ENCODE results near the gene VAV2.

VAV2 gene

DNA sequence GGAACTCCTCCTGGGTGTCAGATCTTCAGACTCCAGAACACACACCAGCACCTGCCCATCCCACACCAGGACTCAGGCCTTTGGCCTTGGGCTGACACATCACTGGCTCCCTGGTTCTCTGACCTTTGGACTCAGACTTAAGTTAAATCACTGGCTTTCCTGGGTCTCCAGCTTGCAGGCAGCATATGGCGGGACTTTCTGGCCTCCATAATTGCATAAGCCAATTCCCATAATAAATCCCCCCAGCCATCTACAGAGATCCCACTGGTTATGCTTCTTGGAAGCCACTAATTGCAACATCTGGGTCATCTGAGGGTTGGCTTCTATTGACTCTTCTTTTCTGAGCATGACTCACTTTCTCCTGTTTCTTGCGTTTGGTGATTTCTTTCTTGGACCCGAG lies 173.7 kb downstream of the VAV2 start:
- no peaks in the 10 kb centered on the region; the same call in 1 of the 2 replicates for H3F3A ChIP-seq (ENCODE audit: insufficient read depth)
- H3K4me3 ChIP-seq (ENCODE audit: insufficient read depth, low read length, poor library complexity, severe bottlenecking) = no peak overlapping the region
- no peak overlapping the region for H3K27ac ChIP-seq (ENCODE audit: low read depth, low read length)
- no peak overlapping the region for H2AFZ ChIP-seq (ENCODE audit: low read depth, low read length, severe bottlenecking)
- TF ChIP-seq EZH2phosphoT487 (conservative IDR thresholded peaks at IDR 0.05; ENCODE audit: low read length) = no peak
- TF ChIP-seq, protein P1, sequence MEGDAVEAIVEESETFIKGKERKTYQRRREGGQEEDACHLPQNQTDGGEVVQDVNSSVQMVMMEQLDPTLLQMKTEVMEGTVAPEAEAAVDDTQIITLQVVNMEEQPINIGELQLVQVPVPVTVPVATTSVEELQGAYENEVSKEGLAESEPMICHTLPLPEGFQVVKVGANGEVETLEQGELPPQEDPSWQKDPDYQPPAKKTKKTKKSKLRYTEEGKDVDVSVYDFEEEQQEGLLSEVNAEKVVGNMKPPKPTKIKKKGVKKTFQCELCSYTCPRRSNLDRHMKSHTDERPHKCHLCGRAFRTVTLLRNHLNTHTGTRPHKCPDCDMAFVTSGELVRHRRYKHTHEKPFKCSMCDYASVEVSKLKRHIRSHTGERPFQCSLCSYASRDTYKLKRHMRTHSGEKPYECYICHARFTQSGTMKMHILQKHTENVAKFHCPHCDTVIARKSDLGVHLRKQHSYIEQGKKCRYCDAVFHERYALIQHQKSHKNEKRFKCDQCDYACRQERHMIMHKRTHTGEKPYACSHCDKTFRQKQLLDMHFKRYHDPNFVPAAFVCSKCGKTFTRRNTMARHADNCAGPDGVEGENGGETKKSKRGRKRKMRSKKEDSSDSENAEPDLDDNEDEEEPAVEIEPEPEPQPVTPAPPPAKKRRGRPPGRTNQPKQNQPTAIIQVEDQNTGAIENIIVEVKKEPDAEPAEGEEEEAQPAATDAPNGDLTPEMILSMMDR (IDR thresholded peaks at IDR 0.05; ENCODE audit: insufficient read depth, low read length, poor library complexity, severe bottlenecking) = no peak
- H4K20me1 ChIP-seq (ENCODE audit: low read depth, low read length) = no peaks in the 10 kb centered on the region
- no peaks in the 10 kb centered on the region for H3K27me3 ChIP-seq (ENCODE audit: low read length)
- no peaks in the 10 kb centered on the region for H3K9me2 ChIP-seq (replicated peaks; ENCODE audit: insufficient read depth, low read length)
- H3K9me3 ChIP-seq (ENCODE audit: insufficient read depth, low read length) = no peaks in the 10 kb centered on the region
- no peak overlapping the region for H3K4me2 ChIP-seq (ENCODE audit: low read depth, low read length, poor library complexity, severe bottlenecking)
- no peaks in the 10 kb centered on the region for H3K36me3 ChIP-seq (ENCODE audit: low read length)
- no peak overlapping the region for H3K9ac ChIP-seq (ENCODE audit: low read length)
- no peaks in the 10 kb centered on the region for H3K79me2 ChIP-seq (ENCODE audit: insufficient read depth, low read length)

- H3K9me2 ChIP-seq (replicated peaks; ENCODE audit: insufficient read depth, low read length) = no peaks in the 10 kb centered on the region
- no peak for TF ChIP-seq EZH2phosphoT487 (conservative IDR thresholded peaks at IDR 0.05; ENCODE audit: low read length)
- TF ChIP-seq, protein P1 (IDR thresholded peaks at IDR 0.05; ENCODE audit: insufficient read depth, low read length, poor library complexity, severe bottlenecking) = no peak
- no peaks in the 10 kb centered on the region for H3F3A ChIP-seq (ENCODE audit: insufficient read depth)
- H2AFZ ChIP-seq (ENCODE audit: low read depth, low read length, severe bottlenecking) = no peak overlapping the region
- no peaks in the 10 kb centered on the region for H3K27me3 ChIP-seq (ENCODE audit: low read length)
- no peak overlapping the region for H3K9ac ChIP-seq (ENCODE audit: low read length)
- no peaks in the 10 kb centered on the region for H3K36me3 ChIP-seq (ENCODE audit: low read length)
- H3K79me2 ChIP-seq (ENCODE audit: insufficient read depth, low read length) = no peaks in the 10 kb centered on the region
- H3K27ac ChIP-seq (ENCODE audit: low read depth, low read length) = no peak overlapping the region
- H3K9me3 ChIP-seq (ENCODE audit: insufficient read depth, low read length) = no peaks in the 10 kb centered on the region
- no peak overlapping the region for H3K4me2 ChIP-seq (ENCODE audit: low read depth, low read length, poor library complexity, severe bottlenecking)
- H4K20me1 ChIP-seq (ENCODE audit: low read depth, low read length) = no peaks in the 10 kb centered on the region
- H3K4me3 ChIP-seq (ENCODE audit: insufficient read depth, low read length, poor library complexity, severe bottlenecking) = no peak overlapping the region
These were observed 176.3 kb downstream of the VAV2 start for GRCh38 chr9:133815781-133816180.

- H3K79me2 ChIP-seq (ENCODE audit: insufficient read depth, low read length) = no peaks in the 10 kb centered on the region
- TF ChIP-seq EZH2phosphoT487 (conservative IDR thresholded peaks at IDR 0.05; ENCODE audit: low read length) = no peak
- TF ChIP-seq, protein P1 (IDR thresholded peaks at IDR 0.05; ENCODE audit: insufficient read depth, low read length, poor library complexity, severe bottlenecking) = no peak
- no peak overlapping the region for H3K9ac ChIP-seq (ENCODE audit: low read length)
- H3K4me2 ChIP-seq (ENCODE audit: low read depth, low read length, poor library complexity, severe bottlenecking) = no peak overlapping the region
- no peaks in the 10 kb centered on the region for H3K9me3 ChIP-seq (ENCODE audit: insufficient read depth, low read length)
- H3K27ac ChIP-seq (ENCODE audit: low read depth, low read length) = no peak overlapping the region
- no peaks in the 10 kb centered on the region for H4K20me1 ChIP-seq (ENCODE audit: low read depth, low read length)
- no peaks in the 10 kb centered on the region for H3F3A ChIP-seq (ENCODE audit: insufficient read depth)
- no peak overlapping the region for H2AFZ ChIP-seq (ENCODE audit: low read depth, low read length, severe bottlenecking)
- no peak overlapping the region for H3K4me3 ChIP-seq (ENCODE audit: insufficient read depth, low read length, poor library complexity, severe bottlenecking)
- no peaks in the 10 kb centered on the region for H3K36me3 ChIP-seq (ENCODE audit: low read length)
- H3K27me3 ChIP-seq (ENCODE audit: low read length) = no peaks in the 10 kb centered on the region
- no peaks in the 10 kb centered on the region for H3K9me2 ChIP-seq (replicated peaks; ENCODE audit: insufficient read depth, low read length)
These were observed 177.4 kb downstream of the VAV2 start for GRCh38 chr9:133814586-133815208.
